ENCODE measurements around the gene PCK1. TPM values are rescaled to one million over a fixed set of nuclear protein-coding genes. Genes with fewer than 3 reads are reported as not detected.

PCK1 gene
- total RNA-seq = 2.4 TPM

DNA sequence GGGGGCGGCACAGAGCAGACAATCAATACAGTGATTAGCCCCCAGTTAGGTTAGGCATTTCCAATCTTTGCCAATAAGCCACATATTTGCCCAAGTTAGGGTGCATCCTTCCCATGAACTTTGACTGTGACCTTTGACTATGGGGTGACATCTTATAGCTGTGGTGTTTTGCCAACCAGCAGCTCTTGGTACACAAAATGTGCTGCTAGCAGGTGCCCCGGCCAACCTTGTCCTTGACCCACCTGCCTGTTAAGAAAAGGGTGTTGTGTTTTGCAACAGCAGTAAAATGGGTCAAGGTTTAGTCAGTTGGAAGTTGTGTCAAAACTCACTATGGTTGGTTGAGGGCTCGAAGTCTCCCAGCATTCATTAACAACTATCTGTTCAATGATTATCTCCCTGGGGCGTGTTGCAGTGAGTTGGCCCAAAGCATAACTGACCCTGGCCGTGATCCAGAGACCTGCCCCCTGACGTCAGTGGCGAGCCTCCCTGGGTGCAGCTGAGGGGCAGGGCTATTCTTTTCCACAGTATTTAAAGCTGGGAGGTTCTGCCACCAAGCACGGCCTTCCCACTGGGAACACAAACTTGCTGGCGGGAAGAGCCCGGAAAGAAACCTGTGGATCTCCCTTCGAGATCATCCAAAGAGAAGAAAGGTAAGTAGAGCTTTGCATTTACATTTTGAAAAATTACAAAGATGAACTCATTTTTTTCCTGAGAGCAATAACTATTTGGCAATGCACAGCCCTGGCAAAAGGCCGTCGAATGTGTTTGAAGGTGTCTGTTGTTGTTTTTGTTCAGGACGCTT lies at the start of gene PCK1:
TSS of gene PCK1 (plus strand) at position 557 of the 802 bp plus-strand sequence. CDS start 302 bp downstream, outside the sequence.

DNA sequence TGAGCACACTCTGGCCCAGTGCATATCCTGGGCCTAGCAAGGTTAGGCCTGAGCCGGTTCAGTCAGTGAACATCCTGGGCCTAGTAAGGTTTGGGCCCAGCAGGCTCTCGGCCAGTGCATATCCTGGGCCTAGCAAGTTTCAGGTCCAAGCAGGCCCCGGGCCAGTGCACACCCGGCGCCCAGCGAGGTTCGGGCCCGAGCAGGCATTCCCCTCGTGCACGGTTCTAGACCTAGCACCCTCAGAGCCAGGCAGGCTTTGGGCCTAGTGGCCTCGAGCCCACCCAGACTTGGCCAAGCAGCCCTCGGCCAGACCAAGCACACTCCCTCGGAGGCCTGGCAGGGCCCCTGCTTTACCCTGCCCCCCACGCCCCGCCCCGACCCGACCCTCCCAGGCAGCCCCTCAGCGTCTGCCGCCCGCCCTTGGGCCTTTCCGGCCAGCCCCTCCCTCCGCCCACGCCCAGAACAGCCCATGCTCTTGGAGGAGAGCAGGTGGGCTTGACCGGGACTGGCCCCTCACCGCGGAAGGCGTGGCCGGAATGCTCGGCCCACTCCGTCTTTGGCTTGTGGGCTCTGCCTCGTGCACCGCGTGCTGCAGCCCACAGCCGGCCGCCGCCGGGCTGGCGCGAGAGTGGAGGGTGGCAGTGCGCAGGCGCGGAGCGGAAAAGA lies 36.3 kb upstream of the PCK1 start, which contains the start of gene CTCFL:
TSS of gene CTCFL (minus strand) at position 630 of the 666 bp plus-strand sequence. CDS start 935 bp downstream, outside the sequence.

Other genes with a start within 250 kb of the PCK1 start
- gene SPO11, start 231.3 kb upstream of the PCK1 start, total RNA-seq = not detected
- gene RAE1, start 209.9 kb upstream of the PCK1 start, total RNA-seq = 38.9 TPM
- gene RBM38, start 169.7 kb upstream of the PCK1 start, total RNA-seq = 35.7 TPM
- 0.27 TPM for gene CTCFL, start 36.0 kb upstream of the PCK1 start, total RNA-seq
- not detected for gene ZBP1, start 59.3 kb downstream of the PCK1 start, total RNA-seq
- 43.1 TPM for gene PMEPA1, start 148.9 kb downstream of the PCK1 start, total RNA-seq

Measured in camera-type eye (tissue), 1 donor.